ENCODE data around the gene MYBPC3.
A peak's percentile ranks its signal among the peaks of the same experiment; 100 is the strongest.

The MYBPC3 gene

GRCh38 chr11:47384498-47384897 is 32.0 kb upstream of the MYBPC3 start:
- no peak for DNase-seq (ENCODE audit: low spot score)

- no peak for DNase-seq (ENCODE audit: low spot score)
Measured at GRCh38 chr11:47383071-47383470, 30.6 kb upstream of the MYBPC3 start.

DNA sequence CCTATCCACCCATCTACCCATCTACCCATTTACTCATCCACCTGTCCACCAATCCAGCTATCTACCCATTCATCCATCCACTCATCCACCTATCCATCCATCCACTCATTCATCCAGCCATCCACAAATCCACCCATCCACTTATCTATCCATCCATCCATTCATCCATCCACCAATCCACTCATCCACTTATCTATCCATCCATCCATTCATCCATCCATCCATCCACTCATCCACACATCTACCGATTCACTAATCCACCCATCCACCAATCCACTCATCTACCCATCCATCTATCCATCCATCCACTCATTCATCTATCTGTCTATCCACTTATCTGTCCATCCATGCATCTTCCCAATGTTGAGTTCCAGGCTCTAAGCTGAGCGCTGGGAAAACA is 27.6 kb upstream of the MYBPC3 start:
- DNase-seq (ENCODE audit: low spot score), result no peak

DNA sequence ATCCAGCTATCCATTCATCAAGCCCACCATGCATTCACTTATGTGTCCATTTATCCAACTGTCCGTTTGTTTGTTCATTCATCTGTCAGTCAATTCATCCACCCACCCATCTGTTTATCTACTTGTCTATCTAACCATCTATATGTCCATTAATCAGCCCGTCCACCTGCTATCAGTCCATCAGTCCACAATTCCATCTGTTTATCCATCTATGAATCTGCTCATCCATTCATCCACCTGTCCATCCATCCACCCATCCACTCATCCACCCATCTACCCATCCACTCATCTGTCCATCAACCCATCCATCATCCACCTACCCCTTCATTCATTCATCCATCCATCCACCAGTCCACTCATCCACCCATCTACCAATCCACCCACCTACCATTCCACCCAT is 26.8 kb upstream of the MYBPC3 start:
- no peak for DNase-seq (ENCODE audit: low spot score)

DNA sequence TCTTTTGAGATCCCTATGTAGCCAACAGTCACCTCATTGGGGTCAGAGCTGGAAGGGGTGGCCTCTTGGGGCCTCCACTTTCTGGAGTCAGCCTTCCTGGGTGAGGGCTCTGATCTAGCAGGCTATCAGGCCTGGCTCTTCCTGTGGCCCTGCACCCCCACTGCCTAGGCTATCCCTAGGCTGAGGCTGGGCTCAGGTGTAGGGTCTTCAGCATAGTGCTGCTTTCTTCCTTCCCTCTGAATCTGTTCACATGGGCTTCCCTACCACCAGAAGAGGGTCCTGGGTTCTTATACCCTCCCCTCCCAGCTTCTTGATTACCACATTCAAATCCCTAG is 26.3 kb upstream of the MYBPC3 start:
- no peak for DNase-seq (ENCODE audit: low spot score)

- DNase-seq (ENCODE audit: low spot score), result no peak
Measured at GRCh38 chr11:47378010-47378835, 25.7 kb upstream of the MYBPC3 start, which contains the start of gene SPI1. Gene SPI1, minus strand, starts transcription at chr11:47378547. Its CDS starts 194 bp downstream, at chr11:47378353.

DNA sequence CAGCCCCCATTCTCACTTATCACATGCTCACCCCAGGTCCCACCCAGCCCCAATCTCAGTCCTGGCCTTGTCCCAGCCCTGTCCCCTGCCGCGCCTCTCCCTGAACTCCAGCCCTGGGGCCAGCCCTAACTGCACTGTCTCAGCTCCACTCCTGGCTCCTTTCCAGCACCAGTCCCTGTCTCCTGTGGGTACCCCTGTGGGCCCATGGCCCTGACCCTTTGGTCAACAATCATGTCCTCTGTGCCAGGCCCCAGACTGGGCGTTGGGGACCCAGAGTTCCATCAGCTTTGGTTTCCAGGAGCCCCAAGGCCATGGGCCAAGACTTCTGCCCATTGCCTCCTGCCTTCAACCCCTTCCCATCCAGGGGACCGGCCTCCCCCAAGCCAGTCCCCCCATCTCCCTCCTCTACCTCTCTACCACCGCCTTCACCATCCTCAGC is 25.1 kb upstream of the MYBPC3 start:
- DNase-seq (ENCODE audit: low spot score), result no peak

DNA sequence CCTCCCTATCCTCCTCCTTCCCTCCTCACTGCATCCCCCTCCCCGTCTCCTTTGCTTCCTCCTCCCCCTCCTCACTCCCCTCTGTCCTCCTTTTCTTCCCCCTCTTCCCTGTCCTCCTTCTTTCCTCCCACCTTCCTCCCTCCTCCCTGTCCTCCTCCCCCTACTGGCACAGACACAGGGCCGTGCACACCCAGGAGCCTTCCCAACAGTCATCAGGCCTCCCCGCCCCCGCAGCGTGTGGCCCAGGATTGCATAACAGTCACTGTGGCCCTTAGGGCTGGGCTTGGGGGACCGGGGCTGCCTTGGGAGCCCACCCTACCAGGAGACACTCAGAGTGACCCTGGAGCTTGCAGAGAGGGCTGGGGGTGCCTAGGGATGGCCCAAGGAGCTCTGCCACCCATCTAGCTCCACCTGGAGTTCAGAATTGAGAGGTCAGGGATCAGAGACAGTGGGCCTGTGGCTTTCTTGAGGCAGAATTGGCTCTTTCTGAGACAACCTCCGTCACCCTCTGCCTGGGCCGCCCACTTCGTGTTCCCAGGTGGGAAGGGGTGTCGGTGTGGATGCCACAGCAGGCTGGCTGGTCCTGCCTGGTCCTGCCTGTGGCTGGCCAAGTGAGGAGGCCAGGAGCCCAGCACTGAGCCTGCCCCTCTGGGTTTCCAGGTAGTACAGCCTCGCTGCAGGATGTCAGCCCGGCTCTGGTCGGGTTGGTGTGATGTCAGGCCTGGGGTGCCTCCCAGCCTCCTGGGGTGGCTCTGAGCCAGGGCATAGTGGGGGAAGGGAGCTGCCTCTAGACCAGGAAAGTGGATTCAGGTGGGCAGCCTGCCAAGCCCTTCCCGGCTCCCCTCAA is 24.2 kb upstream of the MYBPC3 start:
- no peak for DNase-seq (ENCODE audit: low spot score)

GRCh38 chr11:47376107-47376524 is 23.6 kb upstream of the MYBPC3 start:
- DNase-seq (ENCODE audit: low spot score), result no peak

- DNase-seq (ENCODE audit: low spot score), result no peak
Measured at GRCh38 chr11:47375546-47376085, 23.1 kb upstream of the MYBPC3 start.

DNA sequence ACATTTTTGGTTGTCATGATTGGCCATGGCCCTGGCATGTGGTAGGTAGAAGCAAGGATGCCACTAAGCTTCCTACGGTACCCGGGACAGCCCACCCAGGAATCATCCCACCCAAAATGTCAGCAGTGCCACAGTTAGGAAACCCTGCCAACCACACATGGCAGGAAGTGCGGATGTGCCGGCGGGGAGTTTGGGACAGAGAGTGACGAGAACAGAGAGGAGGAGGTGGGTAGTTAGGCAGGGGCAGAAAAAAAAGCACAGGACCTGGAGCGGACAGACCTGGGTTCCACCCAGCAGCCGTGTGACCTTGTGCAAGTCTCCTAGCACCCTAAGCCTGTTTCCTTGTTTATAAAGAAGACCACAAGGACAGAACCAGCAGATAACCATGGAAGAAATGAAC is 22.5 kb upstream of the MYBPC3 start:
- no peak for DNase-seq (ENCODE audit: low spot score)

GRCh38 chr11:47374720-47375019 is 22.2 kb upstream of the MYBPC3 start:
- no peak for DNase-seq (ENCODE audit: low spot score)

DNA sequence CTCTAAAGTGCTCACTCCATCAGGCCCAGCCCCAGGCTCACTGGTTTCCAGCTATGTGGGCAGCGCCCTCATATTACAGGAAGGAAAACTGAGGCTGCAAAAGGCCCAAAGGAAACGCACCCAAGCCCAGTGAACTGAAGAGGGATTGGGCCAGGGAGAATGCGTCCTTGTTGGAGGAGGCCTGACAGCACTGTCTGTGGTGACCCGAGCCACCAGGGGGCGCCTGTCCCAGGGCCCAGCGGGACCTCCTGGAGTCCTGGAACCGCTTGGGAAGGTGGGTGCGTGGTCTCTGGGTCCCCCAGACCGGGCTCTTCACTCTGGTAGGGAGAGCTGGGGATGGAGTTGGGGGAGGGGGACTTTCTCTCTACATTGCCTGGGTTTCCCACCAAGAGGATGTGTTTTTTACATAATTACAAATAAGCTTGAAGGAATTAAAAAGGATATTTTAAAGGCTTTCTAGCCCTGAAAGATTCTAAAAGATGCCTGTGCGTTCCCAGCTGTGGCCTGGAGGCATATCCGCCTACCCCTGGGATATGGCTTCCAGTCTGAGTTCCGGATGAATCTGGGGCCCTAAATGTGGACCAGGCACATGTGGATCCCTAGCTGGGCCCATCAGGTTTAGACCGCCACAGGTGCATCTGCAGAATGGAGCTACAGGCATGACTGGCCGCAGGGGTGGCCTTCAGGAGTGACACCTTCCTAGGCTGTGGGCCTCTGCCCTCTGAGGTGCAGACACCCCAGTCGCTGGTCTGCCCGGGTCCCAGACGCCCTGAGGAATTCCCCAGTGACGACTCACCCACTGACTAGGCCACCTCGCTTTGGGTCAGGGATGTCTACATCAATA is 21.6 kb upstream of the MYBPC3 start:
- peak; percentile 90 for DNase-seq (ENCODE audit: low spot score)

DNA sequence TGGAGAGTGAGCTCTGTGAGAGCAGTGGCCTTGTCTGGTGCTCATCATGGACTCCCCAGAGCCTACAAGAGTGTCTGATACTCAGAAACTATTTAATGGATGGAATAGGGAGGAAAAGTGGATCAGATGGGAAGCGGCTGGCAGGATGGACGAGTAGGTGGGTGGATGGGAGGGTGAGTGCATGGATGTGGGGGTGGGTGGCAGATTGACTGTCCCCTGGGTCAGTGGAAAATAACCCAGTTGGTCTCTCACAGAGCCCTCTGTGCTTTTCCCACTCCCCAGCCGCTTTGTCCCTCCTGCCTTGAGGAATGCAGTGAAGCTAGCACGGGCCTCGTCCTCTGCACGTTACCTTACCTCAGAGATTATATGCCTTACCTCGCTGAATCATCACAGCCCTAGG is 19.9 kb upstream of the MYBPC3 start:
- DNase-seq (ENCODE audit: low spot score), result no peak

DNA sequence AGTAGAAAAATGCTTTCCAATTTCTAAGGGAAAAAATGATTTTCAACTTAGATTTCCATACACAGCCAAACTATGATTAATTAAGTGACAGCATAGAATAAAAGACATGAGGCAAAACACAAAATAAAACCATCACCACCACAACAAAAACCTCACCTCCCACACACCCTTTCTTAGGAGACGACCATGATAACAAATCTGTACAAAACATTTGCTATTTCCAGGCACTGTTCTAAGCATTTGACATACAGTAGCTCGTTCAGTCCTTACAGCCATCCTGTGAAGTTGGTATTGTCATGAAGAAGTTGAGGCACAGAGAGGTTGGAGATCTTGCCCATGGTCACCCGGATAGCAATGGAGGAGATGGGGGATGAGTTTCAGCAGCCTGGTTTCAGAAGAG is 17.2 kb upstream of the MYBPC3 start:
- no peak for DNase-seq (ENCODE audit: low spot score)

DNA sequence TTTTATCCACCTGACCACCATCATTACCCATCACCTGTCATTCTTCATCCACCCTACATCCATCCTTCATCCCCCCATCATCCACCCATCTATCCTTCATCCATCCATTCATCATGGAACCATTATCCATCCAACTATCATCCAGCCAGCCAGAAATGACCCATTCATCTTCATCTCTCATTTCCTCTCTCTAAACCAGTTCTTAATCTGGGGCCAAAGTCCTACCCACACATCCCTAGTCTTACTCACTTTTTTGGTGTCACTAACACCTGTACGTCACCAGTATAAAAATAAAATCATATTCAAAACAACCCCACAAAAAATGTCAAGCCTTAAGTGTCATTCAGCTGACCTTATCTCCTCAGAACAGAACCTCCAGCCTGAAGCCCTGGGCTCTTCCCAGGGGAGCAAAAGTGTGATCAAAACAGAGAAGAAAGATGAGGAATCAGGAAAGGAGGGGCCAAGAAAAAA is 13.6 kb upstream of the MYBPC3 start:
- DNase-seq (ENCODE audit: low spot score), result no peak

- DNase-seq (ENCODE audit: low spot score), result no peak
Measured at GRCh38 chr11:47361419-47361818, 8.9 kb upstream of the MYBPC3 start.

- DNase-seq (ENCODE audit: low spot score), result no peak
Measured at GRCh38 chr11:47360341-47360740, 7.8 kb upstream of the MYBPC3 start.

DNA sequence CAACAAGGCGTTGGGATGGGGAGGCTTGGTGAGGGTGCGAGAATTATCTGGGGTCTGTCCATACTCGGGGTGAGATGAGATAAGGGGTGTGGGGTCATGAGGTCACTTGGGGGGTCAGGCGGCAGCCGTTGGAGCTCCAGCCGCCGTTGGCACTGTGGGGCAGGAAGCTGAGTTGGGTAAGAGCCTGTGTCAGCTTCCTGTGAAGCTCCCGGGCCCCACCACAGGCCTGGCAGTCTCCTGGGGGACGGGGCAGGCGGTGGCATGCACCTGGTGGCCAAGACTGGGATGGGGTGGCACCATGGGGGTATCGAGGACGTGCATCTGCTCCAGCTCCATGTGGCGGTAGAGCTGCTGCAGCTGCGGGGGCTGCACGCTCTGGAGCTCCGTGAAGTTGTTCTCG is 7.1 kb upstream of the MYBPC3 start:
- DNase-seq (ENCODE audit: low spot score), result no peak

GRCh38 chr11:47359162-47359561 is 6.7 kb upstream of the MYBPC3 start:
- no peak for DNase-seq (ENCODE audit: low spot score)

DNA sequence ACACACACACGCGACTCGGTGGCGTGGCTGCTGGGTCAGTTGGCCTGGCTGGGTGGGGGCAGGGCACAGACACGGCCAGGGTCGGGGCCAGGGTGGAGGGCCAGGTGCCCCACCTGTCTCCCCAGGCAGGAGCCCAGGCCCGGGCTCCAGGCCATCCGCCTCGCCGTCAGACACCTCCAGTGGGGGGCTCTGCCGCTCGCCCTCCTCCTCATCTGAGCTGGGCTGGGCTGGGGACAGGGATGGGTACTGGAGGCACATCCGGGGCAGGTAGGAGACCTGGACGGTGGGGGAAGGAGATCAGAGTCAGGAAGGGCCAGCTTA is 6.2 kb upstream of the MYBPC3 start:
- no peak for DNase-seq (ENCODE audit: low spot score)

DNA sequence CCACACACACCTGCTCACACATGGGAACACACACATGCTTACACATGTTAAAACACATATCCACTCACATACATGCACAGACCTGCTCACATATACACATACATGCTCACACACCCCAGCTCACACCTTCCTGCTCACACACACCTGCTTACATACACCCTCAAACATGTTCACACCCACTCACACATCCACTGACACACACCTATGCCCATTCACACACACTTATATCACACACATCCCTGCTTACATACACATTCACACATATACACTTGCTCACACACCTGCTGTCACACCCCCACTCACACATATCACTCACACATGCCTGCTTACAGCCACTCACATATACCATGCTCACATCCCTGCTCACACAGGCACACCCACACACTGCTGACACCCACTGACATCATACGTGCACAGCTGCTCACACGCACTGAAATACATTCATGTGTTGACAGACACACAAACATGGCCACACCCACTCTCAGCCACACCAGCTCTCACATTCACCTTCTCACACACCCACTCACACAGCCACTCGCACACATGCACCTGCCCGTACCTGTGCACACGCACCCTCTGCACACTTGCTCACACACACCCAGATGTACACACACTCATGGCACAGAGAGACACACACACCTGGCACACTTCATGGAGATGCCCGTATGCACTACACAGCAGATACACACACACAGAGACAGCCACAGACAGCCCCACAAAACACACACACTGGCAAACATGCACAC is 5.7 kb upstream of the MYBPC3 start:
- DNase-seq (ENCODE audit: low spot score), result no peak
